IMR-90 (cell line): Measurements from ENCODE around the gene TMX1. TPM values are rescaled to one million over a fixed set of nuclear protein-coding genes. Genes with fewer than 3 reads are reported as not detected.

Experiments
- ATAC-seq: fragments of 200-7000 bp; cut with Tn5 transposase; 2 replicates; pipeline ENCODE4 v1.9.1; 2020; ENCODE audit warnings: low read depth, mild to moderate bottlenecking, moderate library complexity
- BruUV-seq: library from RNA; stranded (reverse); fragments of 400-500 nt; replicated peaks from 2 replicates; lab custom pipeline; 2021; lab: Mats Ljungman, UMichigan
- CTCF ChIA-PET: fragments of 300-600 bp; formaldehyde crosslinking; extraction: SDS; loops from one replicate; lab custom pipeline; 2021; ENCODE audit warnings: antibody characterized with exemption; lab: Yijun Ruan, JAX
- POLR2A ChIA-PET: fragments of 300-600 bp; sonication (Branson Sonifier 250); formaldehyde crosslinking; loops from one replicate; lab custom pipeline; 2022; ENCODE audit warnings: antibody characterized with exemption; ENCODE audit not compliant: unreplicated experiment; lab: Charles Lee
- DNase-seq: peaks from one replicate; pipeline ENCODE4 v3.0.0; 2013
- H2AFZ ChIP-seq: replicated peaks from 2 replicates; pipeline ENCODE3; 2013; ENCODE audit warnings: low read length, mild to moderate bottlenecking; ENCODE audit not compliant: poor library complexity
- H2AK5ac ChIP-seq: 2 replicates; pipeline ENCODE4 v1.6.1; 2013; ENCODE audit warnings: low read depth, low read length, inconsistent platforms
- H2AK9ac ChIP-seq: replicated peaks from 2 replicates; pipeline ENCODE3; 2013; ENCODE audit warnings: mild to moderate bottlenecking, low read depth, low read length, moderate library complexity; ENCODE audit not compliant: poor library complexity
- H2BK120ac ChIP-seq: 2 replicates; pipeline ENCODE4 v1.6.1; 2013; ENCODE audit warnings: low read depth, low read length, inconsistent platforms
- H2BK15ac ChIP-seq: 3 replicates; pipeline ENCODE4 v1.6.1; 2013; ENCODE audit warnings: low read depth, low read length, inconsistent platforms
- H2BK20ac ChIP-seq: 2 replicates; pipeline ENCODE4 v1.6.1; 2013; ENCODE audit warnings: low read depth, mild to moderate bottlenecking, inconsistent platforms, low read length, moderate library complexity
- H2BK5ac ChIP-seq: 2 replicates; pipeline ENCODE4 v1.6.1; 2013; ENCODE audit warnings: mild to moderate bottlenecking, low read depth, low read length, inconsistent platforms; ENCODE audit not compliant: poor library complexity, severe bottlenecking
- H3K14ac ChIP-seq: replicated peaks from 2 replicates; pipeline ENCODE4 v1.6.1; 2013; ENCODE audit warnings: low read depth, low read length, inconsistent platforms
- H3K18ac ChIP-seq: 2 replicates; pipeline ENCODE4 v1.6.1; 2013; ENCODE audit warnings: low read depth, low read length, control low read depth
- H3K23ac ChIP-seq: 2 replicates; pipeline ENCODE4 v1.6.1; 2013; ENCODE audit warnings: low read depth, low read length, inconsistent platforms
- H3K27ac ChIP-seq: 2 replicates; pipeline ENCODE4 v1.5.1; 2013; ENCODE audit warnings: mild to moderate bottlenecking, control low read depth, low read length; ENCODE audit not compliant: insufficient read depth
- H3K27me3 ChIP-seq: 2 replicates; pipeline ENCODE4 v1.6.1; 2013; ENCODE audit warnings: low read length; ENCODE audit not compliant: control insufficient read depth, insufficient read depth
- H3K36me3 ChIP-seq: 2 replicates; pipeline ENCODE4 v1.6.1; 2013; ENCODE audit warnings: low read length, mixed read lengths; ENCODE audit not compliant: control insufficient read depth, insufficient read depth
- H3K4ac ChIP-seq: 2 replicates; pipeline ENCODE4 v1.6.1; 2013; ENCODE audit warnings: low read depth, low read length, inconsistent platforms
- H3K4me1 ChIP-seq: 2 replicates; pipeline ENCODE4 v1.6.1; 2013; ENCODE audit warnings: low read length, mixed read lengths; ENCODE audit not compliant: control insufficient read depth, insufficient read depth
- H3K4me2 ChIP-seq: 2 replicates; pipeline ENCODE4 v1.6.1; 2013; ENCODE audit warnings: low read depth, mild to moderate bottlenecking, control low read depth, low read length, moderate library complexity
- H3K4me3 ChIP-seq: 2 replicates; pipeline ENCODE4 v1.5.1; 2013; ENCODE audit warnings: low read depth, mild to moderate bottlenecking, control low read depth, low read length, moderate library complexity; ENCODE audit not compliant: insufficient read depth
- H3K56ac ChIP-seq: 2 replicates; pipeline ENCODE4 v1.6.1; 2013; ENCODE audit warnings: low read length, inconsistent platforms; ENCODE audit not compliant: insufficient read depth; ENCODE audit errors: extremely low read depth
- H3K79me1 ChIP-seq, 2 experiments: 2 replicates each; pipeline ENCODE4 v1.6.1; 2013; ENCODE audit warnings: low read length in 2 of 2, inconsistent platforms in 1 of 2, low read depth in 1 of 2
- H3K9ac ChIP-seq: 2 replicates; pipeline ENCODE4 v1.6.1; 2013; ENCODE audit warnings: low read depth, low read length, control low read depth
- H3K9me1 ChIP-seq: 2 replicates; pipeline ENCODE4 v1.6.1; 2013; ENCODE audit warnings: low read length, inconsistent platforms; ENCODE audit not compliant: insufficient read depth
- H3K9me3 ChIP-seq: 2 replicates; pipeline ENCODE4 v1.6.1; 2013; ENCODE audit warnings: low read length; ENCODE audit not compliant: control insufficient read depth, insufficient read depth
- H4K20me1 ChIP-seq: 2 replicates; pipeline ENCODE4 v1.6.1; 2013; ENCODE audit warnings: low read length, inconsistent platforms; ENCODE audit not compliant: insufficient read depth
- H4K5ac ChIP-seq: 2 replicates; pipeline ENCODE4 v1.6.1; 2013; ENCODE audit warnings: mild to moderate bottlenecking, low read depth, low read length, control low read depth
- H4K8ac ChIP-seq, 2 experiments: 2 replicates each; pipeline ENCODE4 v1.6.1; 2013; ENCODE audit warnings: low read depth in 2 of 2, low read length in 2 of 2, control low read depth in 1 of 2, inconsistent platforms in 1 of 2
- H4K91ac ChIP-seq: 2 replicates; pipeline ENCODE4 v1.6.1; 2013; ENCODE audit warnings: low read depth, low read length, inconsistent platforms; ENCODE audit not compliant: insufficient read depth
- ELK1 ChIP-seq: fragments of 150-350 bp; IDR thresholded peaks from 2 replicates; pipeline ENCODE4 v1.6.1; 2016; ENCODE audit warnings: low read depth, mild to moderate bottlenecking, low read length, moderate library complexity, borderline replicate concordance
- MAZ ChIP-seq: IDR thresholded peaks from 2 replicates; pipeline ENCODE4 v1.6.1; 2012; ENCODE audit warnings: low read depth, mild to moderate bottlenecking, low read length, improper control_type of control experiment, moderate library complexity, borderline replicate concordance
- NFE2L2 ChIP-seq: fragments of 150-350 bp; IDR thresholded peaks from 2 replicates; pipeline ENCODE4 v1.6.1; 2016; ENCODE audit warnings: low read depth, mild to moderate bottlenecking, low read length
- POLR2A ChIP-seq: IDR thresholded peaks from 2 replicates; pipeline ENCODE4 v1.6.1; 2012; ENCODE audit warnings: mild to moderate bottlenecking, low read depth, low read length
- USF2 ChIP-seq: fragments of 150-350 bp; IDR thresholded peaks from 2 replicates; pipeline ENCODE4 v1.6.1; 2017; ENCODE audit warnings: mild to moderate bottlenecking, antibody characterized with exemption, low read length, low read depth
- WGBS, 2 experiments: methylation state at CpG; one replicate each; pipeline versions ENCODE4 v1.1.5 to v1.1.7; 2013; ENCODE audit warnings: missing lambda C conversion rate in 2 of 2; ENCODE audit not compliant: insufficient read length in 1 of 2; ENCODE audit errors: extremely low coverage in 2 of 2; 5-methylcytosine and 5-hydroxymethylcytosine counted together
- dilution Hi-C: fragments of 300-500 bp; cut with HindIII; formaldehyde crosslinking; loops from one replicate; pipeline ENCODE4 v1.14.3; 2018; ENCODE audit warnings: low sequenced_read_pairs; ENCODE audit not compliant: unreplicated experiment
- in situ Hi-C: fragments of 300-500 bp; cut with MboI; formaldehyde crosslinking; loops from 3 replicates; pipeline ENCODE4 v1.14.3; 2019; ENCODE audit warnings: low sequenced_read_pairs, inconsistent platforms, mixed read lengths
- intact Hi-C: fragments of 100-400 bp; cut with micrococcal nuclease; formaldehyde crosslinking; loops from 2 replicates; pipeline ENCODE4 v1.10.0; 2022
- polyA plus RNA-seq, 3 experiments: library from polyadenylated mRNA; depleted of rRNA; stranded (reverse); fragments of >200 nt; gene quantifications; 2 replicates each; pipeline ENCODE4 v1.2.3, GENCODE V29; 2012; ENCODE audit warnings: low replicate concordance in 1 of 3
- total RNA-seq: library from RNA; depleted of rRNA; stranded (reverse); fragments of >200 nt; gene quantifications from 2 replicates; pipeline ENCODE4 v1.2.3, GENCODE V29; 2012

TMX1 gene
- total and polyA plus RNA-seq, 2 of the 4 experiments (the other 2 are of a cell fraction): 15.3 to 24.7 TPM

- ChIA-PET POLR2A (no interaction called here), CTCF (no interaction called here)
- H3K9ac ChIP-seq: no peak overlapping the region
- H3K9me3 ChIP-seq: 0 out of 2 replicates have a peak, but pooled peaks cover 2% of the 10 kb centered on the region
- H4K5ac ChIP-seq: no peak overlapping the region
- no peaks in the 10 kb centered on the region for H3K27me3 ChIP-seq
- no CpG with 5 or more reads among the region's 3 CpGs for WGBS, 2 experiments
- H3K4me2 ChIP-seq: no peak overlapping the region
- H3K4me1 ChIP-seq: no peaks in the 10 kb centered on the region
- H3K56ac ChIP-seq: no peak overlapping the region
- in situ Hi-C loops (no loop called here), intact Hi-C loops (no loop called here), dilution Hi-C loops (no loop called here)
- H3K14ac ChIP-seq: no peak overlapping the region
- H3K4ac ChIP-seq: no peak overlapping the region
- ATAC-seq (no peak), DNase-seq (no peak)
- H3K18ac ChIP-seq: no peak overlapping the region
- H3K27ac ChIP-seq: no peak overlapping the region
- no peaks in the 10 kb centered on the region for H4K20me1 ChIP-seq
- H4K91ac ChIP-seq: no peak overlapping the region
- BruUV-seq: no TSS peak
- no peak overlapping the region for H2AK5ac ChIP-seq
- peaks cover 0 to 4% of the 10 kb centered on the region in 2 experiments; a peak in 1 of 4 replicates for H3K79me1 ChIP-seq
- no peak overlapping the region for H2BK5ac ChIP-seq
- no peak overlapping the region for H4K8ac ChIP-seq
- H3K23ac ChIP-seq: no peak overlapping the region
- no peak overlapping the region for H3K4me3 ChIP-seq
- no peak overlapping the region for H2BK15ac ChIP-seq
- no peak overlapping the region for H2AK9ac ChIP-seq
- no peaks in the 10 kb centered on the region for H3K36me3 ChIP-seq
- 0 out of 2 replicates have a peak, but pooled peaks cover 4% of the 10 kb centered on the region for H3K9me1 ChIP-seq
- no peak overlapping the region for H2BK20ac ChIP-seq
- TF ChIP-seq ELK1 (no peak), POLR2A (no peak), USF2 (no peak), NFE2L2 (no peak), MAZ (no peak)
- no peak overlapping the region for H2BK120ac ChIP-seq
- no peak overlapping the region for H2AFZ ChIP-seq
These were observed 20.2 kb downstream of the TMX1 start for GRCh38 chr14:51260225-51260624.
